Gastroesophageal sphincter (tissue), 3 donors: Measurements from ENCODE around the gene EXOSC2.

Source experiments
- POLR2AphosphoS5 ChIP-seq: sonication (generic); formaldehyde crosslinking; IDR thresholded peaks from one replicate; pipeline ENCODE4 v1.6.1; 2017; ENCODE audit warnings: antibody characterized with exemption
- TF ChIP-seq, protein P1 (sequence below), 4 experiments: fragments of 200-600 bp in 2 of 4; fragments of 450-650 bp in 2 of 4; sonication (generic) in 1 of 4; IDR thresholded peaks; one replicate each; pipeline ENCODE4 v1.5.1; 2017 to 2019; ENCODE audit warnings: antibody characterized with exemption in 4 of 4, mild to moderate bottlenecking in 2 of 4, moderate library complexity in 2 of 4

DNA sequence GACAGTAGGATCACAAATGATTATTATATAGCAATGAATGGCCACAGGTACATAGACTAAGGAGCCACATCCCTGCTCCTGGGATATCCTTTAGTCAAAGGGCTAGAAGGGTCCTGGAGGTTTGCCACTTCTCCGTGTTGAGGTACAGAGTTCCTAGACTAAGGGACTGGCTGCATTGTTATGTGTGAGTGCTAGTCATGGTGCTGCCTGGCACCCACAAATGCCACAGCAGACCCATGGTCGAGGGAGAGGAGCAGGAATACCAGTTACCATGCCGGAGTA is 47.4 kb downstream of the EXOSC2 start:
- TF ChIP-seq, protein P1, sequence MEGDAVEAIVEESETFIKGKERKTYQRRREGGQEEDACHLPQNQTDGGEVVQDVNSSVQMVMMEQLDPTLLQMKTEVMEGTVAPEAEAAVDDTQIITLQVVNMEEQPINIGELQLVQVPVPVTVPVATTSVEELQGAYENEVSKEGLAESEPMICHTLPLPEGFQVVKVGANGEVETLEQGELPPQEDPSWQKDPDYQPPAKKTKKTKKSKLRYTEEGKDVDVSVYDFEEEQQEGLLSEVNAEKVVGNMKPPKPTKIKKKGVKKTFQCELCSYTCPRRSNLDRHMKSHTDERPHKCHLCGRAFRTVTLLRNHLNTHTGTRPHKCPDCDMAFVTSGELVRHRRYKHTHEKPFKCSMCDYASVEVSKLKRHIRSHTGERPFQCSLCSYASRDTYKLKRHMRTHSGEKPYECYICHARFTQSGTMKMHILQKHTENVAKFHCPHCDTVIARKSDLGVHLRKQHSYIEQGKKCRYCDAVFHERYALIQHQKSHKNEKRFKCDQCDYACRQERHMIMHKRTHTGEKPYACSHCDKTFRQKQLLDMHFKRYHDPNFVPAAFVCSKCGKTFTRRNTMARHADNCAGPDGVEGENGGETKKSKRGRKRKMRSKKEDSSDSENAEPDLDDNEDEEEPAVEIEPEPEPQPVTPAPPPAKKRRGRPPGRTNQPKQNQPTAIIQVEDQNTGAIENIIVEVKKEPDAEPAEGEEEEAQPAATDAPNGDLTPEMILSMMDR (IDR thresholded peaks at IDR 0.05): no peak
- no peak for TF ChIP-seq POLR2AphosphoS5
